T-helper 1 cell treated with Interleukin-12 subunit alpha and Interleukin-12 subunit beta and Interleukin-4 antibody, amounts not matched to agents 30 μg/mL and 1 μg/mL, for 36 hours (primary cell): ENCODE data around the gene GLYATL1.

Experiments used
- H3K27ac Mint-ChIP-seq: one replicate; pipeline ENCODE4 v1.8.0; 2021; ENCODE audit warnings: mild to moderate bottlenecking, mixed read lengths
- H3K27me3 Mint-ChIP-seq: one replicate; pipeline ENCODE4 v1.8.0; 2021; ENCODE audit warnings: low read depth, mixed read lengths
- H3K36me3 Mint-ChIP-seq: one replicate; pipeline ENCODE4 v1.8.0; 2021; ENCODE audit warnings: low read depth, mixed read lengths
- H3K4me1 Mint-ChIP-seq: one replicate; pipeline ENCODE4 v1.8.0; 2021; ENCODE audit warnings: low read depth, mixed read lengths
- H3K4me3 Mint-ChIP-seq: one replicate; pipeline ENCODE4 v1.8.0; 2021; ENCODE audit warnings: mild to moderate bottlenecking, moderate library complexity, mixed read lengths
- H3K9me3 Mint-ChIP-seq: one replicate; pipeline ENCODE4 v1.8.0; 2021; ENCODE audit warnings: mixed read lengths

The GLYATL1 gene, protein sequence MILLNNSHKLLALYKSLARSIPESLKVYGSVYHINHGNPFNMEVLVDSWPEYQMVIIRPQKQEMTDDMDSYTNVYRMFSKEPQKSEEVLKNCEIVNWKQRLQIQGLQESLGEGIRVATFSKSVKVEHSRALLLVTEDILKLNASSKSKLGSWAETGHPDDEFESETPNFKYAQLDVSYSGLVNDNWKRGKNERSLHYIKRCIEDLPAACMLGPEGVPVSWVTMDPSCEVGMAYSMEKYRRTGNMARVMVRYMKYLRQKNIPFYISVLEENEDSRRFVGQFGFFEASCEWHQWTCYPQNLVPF

DNA sequence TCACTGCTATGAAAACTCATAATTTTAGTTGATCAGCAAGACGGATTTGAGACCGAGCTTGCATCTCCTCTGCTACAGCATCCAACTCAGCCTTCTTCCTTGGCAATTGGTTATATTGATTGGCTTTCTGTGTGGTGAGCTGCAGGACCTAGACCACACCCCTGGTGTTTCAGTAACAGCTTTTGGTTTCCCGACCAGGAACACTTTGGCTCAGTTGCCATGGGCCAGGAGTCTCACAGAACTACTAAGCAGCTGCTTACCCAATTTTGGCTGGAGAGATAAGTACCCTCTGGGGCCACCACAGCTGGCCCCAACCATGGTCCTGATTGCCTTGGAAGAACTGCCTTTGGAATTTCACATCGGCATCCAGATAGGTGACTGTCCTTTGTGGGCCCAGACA is at the start of gene GLYATL1:
Gene GLYATL1 (plus strand): TSS at position 212 of the 400 bp plus-strand sequence. CDS start 7,600 bp downstream, outside the sequence.
- Mint-ChIP-seq H3K27ac (no peak within 1 kb of the TSS), H3K9me3 (no peaks in the 10 kb centered on the region), H3K4me1 (no peaks in the 10 kb centered on the region), H3K4me3 (no peak within 1 kb of the TSS), H3K36me3 (no peaks in the 10 kb centered on the region), H3K27me3 (peaks cover 4% of the 10 kb centered on the region)

DNA sequence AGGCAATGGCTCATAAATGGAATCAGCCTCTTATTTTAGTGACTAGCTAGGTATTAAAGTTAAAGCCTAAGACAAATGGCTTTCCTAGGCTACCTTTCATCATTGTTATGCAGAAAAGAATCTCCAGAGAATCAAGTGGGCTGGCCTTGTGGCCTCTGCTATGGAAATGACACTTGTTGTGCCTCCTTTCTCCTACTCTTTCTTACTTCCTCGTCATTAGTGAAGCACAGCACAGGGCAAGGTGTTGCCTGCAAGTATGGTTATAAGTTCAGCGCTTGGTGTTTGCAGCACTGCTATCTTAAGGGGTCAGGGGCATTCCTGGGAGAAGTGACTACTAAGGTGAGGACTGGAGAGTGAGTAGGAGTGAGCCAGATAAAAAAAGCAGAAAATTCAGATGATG is 45.4 kb upstream of the GLYATL1 start:
- H3K27me3 Mint-ChIP-seq = no peaks in the 10 kb centered on the region
- no peaks in the 10 kb centered on the region for H3K9me3 Mint-ChIP-seq
- no peaks in the 10 kb centered on the region for H3K4me1 Mint-ChIP-seq
- no peaks in the 10 kb centered on the region for H3K36me3 Mint-ChIP-seq
- no peak overlapping the region for H3K4me3 Mint-ChIP-seq
- no peak overlapping the region for H3K27ac Mint-ChIP-seq

DNA sequence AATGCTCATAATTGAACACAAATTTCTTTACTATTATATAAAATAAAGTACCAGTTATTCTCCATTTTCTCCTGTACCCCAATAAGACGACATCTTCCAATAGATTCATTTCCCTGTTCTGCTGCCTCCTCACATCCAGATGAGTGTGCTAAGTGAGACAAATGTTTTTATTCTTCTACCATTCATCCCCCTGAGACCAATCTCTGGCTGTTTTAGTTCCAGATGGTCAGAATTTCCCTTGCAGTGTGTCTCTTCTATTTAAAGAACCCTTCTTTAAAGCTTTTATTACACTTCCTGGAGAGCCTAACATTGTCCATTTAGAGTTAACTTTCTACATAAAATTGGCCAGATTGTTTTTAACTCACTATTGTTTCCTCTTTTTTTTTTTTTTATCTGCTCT is 41.2 kb upstream of the GLYATL1 start:
- no peaks in the 10 kb centered on the region for H3K36me3 Mint-ChIP-seq
- peaks cover 16% of the 10 kb centered on the region for H3K27me3 Mint-ChIP-seq
- no peak overlapping the region for H3K27ac Mint-ChIP-seq
- no peaks in the 10 kb centered on the region for H3K4me1 Mint-ChIP-seq
- no peaks in the 10 kb centered on the region for H3K9me3 Mint-ChIP-seq
- H3K4me3 Mint-ChIP-seq = no peak overlapping the region

DNA sequence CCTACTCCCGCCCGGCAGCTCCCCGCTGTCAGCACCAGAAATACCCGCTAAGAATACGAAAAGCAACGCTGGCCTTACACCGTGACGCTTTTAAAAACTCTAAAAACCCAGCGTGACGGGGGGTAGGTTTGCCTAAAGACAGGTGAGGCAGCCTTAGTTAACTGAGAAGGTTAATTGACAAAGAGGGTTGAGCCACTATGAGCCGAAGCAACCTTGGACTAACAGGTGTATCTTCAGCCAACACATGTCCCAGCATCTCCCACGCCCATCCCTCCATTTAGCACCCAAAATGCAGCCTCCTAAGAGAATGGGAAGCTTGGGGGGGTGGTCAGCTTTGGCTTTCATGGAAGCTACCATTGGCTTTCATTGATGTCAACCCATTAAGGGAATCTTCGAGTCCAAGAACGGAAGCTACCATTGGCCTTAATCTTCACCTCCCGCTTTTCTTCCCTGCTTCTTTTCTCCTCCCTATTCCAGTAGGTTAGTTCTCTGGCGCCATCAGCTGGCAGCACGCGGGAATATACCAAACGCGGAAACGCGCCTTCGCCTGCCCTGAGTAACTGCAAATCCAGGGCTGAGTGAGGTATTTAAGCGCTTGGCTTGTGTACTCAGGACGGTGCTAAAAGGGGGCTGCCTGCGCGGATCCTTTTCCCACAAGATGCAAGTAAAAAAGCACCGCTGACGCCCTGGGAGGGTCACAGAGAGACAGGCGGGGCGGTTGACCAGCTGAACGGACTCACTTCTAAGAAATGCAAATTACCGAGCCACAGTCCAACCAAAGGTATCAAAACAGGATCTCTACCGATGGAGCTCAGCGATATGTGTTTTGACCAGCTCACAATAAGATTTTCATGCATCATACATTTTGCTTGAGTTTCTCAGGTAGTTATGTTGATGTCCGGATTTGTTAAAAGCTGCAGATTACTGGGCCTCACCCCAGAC is 38.5 kb upstream of the GLYATL1 start:
- no peaks in the 10 kb centered on the region for H3K9me3 Mint-ChIP-seq
- H3K4me3 Mint-ChIP-seq = no peak overlapping the region
- H3K27me3 Mint-ChIP-seq = peaks cover 42% of the 10 kb centered on the region
- no peak overlapping the region for H3K27ac Mint-ChIP-seq
- no peaks in the 10 kb centered on the region for H3K4me1 Mint-ChIP-seq
- H3K36me3 Mint-ChIP-seq = no peaks in the 10 kb centered on the region

DNA sequence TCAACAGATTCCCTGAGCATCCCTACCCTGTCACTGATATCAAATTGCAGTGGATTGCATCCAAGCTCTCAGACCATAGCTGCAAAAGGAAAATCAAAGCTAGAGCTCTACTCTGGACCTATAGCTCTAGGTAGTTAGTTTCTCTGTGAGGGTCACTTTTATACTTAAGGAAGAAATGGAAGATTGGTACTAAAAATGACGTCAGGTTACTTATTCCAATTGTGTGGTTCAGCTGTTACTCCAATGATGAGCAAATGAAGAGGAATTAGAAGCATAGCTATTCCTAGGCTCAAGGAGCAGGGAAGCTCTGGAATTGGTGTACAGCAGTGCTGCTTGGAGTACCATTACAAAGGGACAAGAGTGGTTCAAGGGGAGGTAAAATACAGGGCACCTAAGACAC is 36.4 kb upstream of the GLYATL1 start:
- Mint-ChIP-seq H3K27ac (no peak overlapping the region), H3K4me3 (no peak overlapping the region), H3K27me3 (peaks cover 63% of the 10 kb centered on the region), H3K36me3 (no peaks in the 10 kb centered on the region), H3K9me3 (no peaks in the 10 kb centered on the region), H3K4me1 (no peaks in the 10 kb centered on the region)

DNA sequence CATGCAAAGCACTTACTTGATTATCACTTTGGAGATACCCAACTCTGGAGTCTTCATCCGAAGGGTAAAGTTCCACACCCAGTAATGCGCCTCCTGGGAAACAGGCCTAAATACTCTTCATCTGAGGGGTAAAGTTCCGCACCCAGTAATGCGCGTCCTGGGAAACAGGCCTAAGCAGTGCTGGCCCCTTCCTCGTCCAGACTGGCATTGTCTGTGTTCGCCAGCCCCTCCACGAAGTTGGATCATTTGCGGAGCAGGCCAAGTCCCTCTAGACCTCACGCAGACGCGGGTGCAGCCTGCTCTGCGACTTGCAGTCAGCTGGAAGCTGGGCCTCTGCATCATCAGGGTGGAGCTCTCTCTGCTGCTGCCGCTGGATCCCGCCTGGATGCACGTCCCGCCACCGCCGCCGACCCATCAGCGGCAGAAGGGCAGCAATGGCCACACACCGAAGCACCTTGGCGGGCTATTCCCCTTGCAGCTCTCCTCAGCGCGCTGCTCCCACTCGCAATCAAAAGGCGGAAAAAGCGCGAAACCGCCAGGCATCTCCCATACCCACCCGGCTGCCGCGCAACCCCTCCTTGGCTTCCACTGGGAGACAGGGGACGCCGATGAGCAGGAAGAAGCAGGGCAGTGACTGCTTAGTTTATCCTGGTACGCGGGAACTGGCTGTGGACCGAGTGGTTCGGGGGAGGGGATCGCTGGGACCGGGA is 34.1 kb upstream of the GLYATL1 start:
- peaks cover 67% of the 10 kb centered on the region for H3K27me3 Mint-ChIP-seq
- no peaks in the 10 kb centered on the region for H3K4me1 Mint-ChIP-seq
- H3K4me3 Mint-ChIP-seq = no peak overlapping the region
- H3K9me3 Mint-ChIP-seq = no peaks in the 10 kb centered on the region
- H3K36me3 Mint-ChIP-seq = no peaks in the 10 kb centered on the region
- no peak overlapping the region for H3K27ac Mint-ChIP-seq

DNA sequence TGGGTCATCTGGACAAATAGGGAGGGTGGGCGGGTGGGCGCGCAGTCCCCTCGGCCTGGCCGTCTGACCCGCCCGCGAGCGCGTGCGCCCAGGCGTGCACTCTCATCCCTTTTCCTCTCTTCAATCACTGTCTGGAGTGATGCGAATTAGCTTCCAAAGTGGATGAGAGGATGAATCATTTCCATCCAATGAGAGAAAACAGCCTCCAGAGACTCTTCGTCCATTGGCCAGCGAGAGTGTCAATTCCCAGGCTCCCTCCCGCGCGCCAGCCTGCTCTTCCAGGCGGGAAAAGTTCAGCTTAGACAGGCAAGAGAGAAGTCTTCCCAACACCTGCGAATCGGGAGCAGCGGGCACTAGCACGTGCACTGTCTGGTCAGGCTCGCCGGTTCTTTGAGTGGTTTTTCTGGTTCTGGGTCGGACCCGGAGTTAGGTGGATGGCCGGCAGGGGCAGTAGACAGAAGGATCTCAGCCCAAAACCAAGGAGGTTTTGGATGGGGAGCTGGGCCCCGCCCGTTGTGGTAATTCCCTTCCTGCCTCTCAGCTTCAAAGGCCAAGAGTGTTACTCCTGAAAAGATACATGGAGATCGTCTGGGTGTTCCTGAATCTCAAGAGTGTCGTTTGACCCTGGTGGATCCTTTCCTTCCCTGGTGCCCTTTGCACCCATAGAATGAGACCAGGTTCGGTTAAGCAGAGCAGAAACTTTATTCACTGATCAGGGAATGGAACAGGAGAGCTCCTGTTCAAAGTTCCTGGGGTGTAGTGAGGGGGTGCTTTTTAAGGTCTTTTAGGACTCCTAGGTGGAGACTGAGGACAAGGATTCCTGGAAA is 33.4 kb upstream of the GLYATL1 start:
- Mint-ChIP-seq H3K4me1 (no peaks in the 10 kb centered on the region), H3K36me3 (no peaks in the 10 kb centered on the region), H3K27me3 (peaks cover 67% of the 10 kb centered on the region), H3K9me3 (no peaks in the 10 kb centered on the region), H3K4me3 (no peak overlapping the region), H3K27ac (no peak overlapping the region)

DNA sequence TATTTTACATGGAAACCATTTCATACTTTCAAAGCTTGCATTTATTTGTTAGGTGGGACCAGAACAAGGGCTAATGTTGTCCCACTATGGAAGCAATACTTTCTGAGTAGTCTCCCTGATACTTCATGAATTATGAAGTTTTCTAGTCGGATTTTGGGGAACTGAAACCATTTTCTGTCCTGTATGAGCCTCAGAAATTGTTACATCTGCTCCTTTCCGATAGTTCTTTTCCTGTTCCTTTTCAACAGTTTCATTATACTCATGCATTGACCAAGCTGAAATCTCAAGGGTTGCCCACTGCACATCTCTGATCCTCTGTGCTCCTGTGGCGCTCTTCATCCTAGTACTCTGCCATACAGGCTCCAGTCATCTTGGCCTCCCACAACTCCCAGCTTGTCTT is 31.5 kb upstream of the GLYATL1 start:
- no peak overlapping the region for H3K27ac Mint-ChIP-seq
- H3K36me3 Mint-ChIP-seq = no peaks in the 10 kb centered on the region
- H3K9me3 Mint-ChIP-seq = no peaks in the 10 kb centered on the region
- H3K4me1 Mint-ChIP-seq = no peaks in the 10 kb centered on the region
- H3K27me3 Mint-ChIP-seq = peaks cover 61% of the 10 kb centered on the region
- no peak overlapping the region for H3K4me3 Mint-ChIP-seq

DNA sequence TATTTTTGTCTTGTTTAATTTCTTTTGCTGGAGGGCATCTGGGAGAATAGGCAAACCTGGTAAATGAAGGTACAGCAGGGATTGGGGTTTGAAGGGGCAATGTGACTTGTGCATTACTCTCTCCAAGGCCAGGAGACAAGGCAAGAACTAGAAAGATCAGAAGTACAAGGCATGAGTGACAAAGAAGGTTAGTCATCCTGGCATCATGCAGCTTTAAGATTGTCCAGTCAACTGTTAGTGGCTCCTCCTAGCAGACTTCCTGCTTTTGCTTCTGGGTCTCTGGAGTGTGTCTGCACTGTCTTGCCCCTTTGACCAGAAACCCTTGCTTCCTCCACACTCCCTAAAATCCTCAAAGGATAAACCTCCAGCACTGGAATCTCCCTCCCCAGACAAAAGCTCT is 27.2 kb upstream of the GLYATL1 start:
- Mint-ChIP-seq H3K36me3 (no peaks in the 10 kb centered on the region), H3K27me3 (peaks cover 17% of the 10 kb centered on the region), H3K4me1 (no peaks in the 10 kb centered on the region), H3K27ac (no peak overlapping the region), H3K9me3 (peaks cover 2% of the 10 kb centered on the region), H3K4me3 (no peak overlapping the region)

DNA sequence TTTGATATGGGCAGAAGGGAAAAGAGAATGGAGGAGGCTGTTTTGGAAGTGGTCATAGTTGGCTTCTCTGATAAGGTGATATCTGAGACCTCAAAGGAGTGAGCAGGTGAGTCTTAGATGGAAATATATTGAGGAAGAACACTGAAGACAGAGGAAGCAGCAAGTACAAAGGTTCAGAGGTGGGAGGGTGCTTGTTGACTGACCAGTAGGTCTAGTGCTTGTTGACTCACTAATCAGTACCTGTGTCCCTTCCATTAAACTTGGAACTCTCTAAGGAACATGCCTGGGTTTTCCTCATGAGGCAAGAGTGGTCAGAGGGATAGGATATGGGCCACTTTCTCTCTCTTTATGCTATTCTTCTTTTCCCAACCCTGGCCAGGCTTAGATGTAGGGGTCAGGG is 25.6 kb upstream of the GLYATL1 start:
- peaks cover 8% of the 10 kb centered on the region for H3K9me3 Mint-ChIP-seq
- no peaks in the 10 kb centered on the region for H3K4me1 Mint-ChIP-seq
- no peaks in the 10 kb centered on the region for H3K36me3 Mint-ChIP-seq
- no peak overlapping the region for H3K4me3 Mint-ChIP-seq
- H3K27me3 Mint-ChIP-seq = peaks cover 6% of the 10 kb centered on the region
- H3K27ac Mint-ChIP-seq = no peak overlapping the region

DNA sequence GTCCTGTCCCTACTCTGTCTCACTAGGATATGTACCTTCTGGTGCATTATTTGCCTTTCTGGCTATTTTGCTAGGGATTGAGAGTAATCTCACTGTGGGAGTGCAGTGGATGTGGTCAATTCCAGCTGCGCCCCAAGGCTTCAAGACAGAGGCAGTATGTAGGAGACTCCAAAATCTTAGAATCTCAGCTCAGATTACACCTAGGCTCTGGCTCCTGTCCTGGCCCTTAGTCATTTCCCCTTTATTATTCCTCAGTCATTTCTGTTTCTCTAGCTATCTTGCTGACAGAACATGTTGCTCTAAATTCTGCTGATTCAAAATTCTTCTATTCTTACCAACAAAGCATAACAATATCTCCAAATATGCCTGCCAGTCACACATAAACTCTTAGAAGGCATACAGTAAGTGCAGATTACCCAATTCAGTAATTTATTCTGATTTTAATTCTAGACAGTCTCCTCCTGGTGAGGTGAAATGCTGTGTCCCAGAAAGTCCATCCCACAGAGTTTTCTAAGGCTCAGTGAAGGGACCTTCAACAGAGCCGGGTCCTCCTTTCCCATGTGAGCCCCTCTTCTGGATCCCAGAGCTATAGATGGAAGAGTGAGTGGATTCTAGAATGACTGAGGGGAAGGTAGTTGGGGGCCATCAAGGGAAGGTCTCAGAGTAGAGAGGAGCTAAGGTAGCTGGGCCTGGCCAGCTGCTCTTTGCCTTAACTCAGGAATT is 24.3 kb upstream of the GLYATL1 start:
- Mint-ChIP-seq H3K36me3 (no peaks in the 10 kb centered on the region), H3K4me3 (no peak overlapping the region), H3K27ac (no peak overlapping the region), H3K4me1 (no peaks in the 10 kb centered on the region), H3K9me3 (peaks cover 8% of the 10 kb centered on the region), H3K27me3 (peaks cover 6% of the 10 kb centered on the region)

DNA sequence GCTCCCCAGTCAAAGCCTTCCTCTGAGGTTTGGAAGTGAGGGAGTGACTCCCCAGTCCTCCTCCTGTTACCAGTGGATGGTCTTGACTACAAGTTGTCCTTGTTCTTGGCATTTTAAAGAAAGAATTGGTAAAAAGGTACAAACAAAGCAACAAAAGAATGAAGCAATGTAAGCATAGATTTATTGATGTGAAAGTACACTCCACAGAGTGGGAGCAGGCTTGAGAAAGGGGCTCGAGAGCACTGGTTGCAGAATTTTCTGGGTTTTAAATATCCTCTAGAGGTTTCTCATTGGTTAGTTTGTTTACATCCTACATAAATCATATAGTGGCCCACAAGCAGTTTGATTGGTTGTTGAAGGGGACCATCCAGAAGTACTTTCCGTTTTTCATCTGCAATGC is 22.7 kb upstream of the GLYATL1 start:
- no peaks in the 10 kb centered on the region for H3K36me3 Mint-ChIP-seq
- H3K9me3 Mint-ChIP-seq = peaks cover 8% of the 10 kb centered on the region
- H3K4me1 Mint-ChIP-seq = no peaks in the 10 kb centered on the region
- peaks cover 5% of the 10 kb centered on the region for H3K27me3 Mint-ChIP-seq
- H3K27ac Mint-ChIP-seq = no peak overlapping the region
- no peak overlapping the region for H3K4me3 Mint-ChIP-seq

DNA sequence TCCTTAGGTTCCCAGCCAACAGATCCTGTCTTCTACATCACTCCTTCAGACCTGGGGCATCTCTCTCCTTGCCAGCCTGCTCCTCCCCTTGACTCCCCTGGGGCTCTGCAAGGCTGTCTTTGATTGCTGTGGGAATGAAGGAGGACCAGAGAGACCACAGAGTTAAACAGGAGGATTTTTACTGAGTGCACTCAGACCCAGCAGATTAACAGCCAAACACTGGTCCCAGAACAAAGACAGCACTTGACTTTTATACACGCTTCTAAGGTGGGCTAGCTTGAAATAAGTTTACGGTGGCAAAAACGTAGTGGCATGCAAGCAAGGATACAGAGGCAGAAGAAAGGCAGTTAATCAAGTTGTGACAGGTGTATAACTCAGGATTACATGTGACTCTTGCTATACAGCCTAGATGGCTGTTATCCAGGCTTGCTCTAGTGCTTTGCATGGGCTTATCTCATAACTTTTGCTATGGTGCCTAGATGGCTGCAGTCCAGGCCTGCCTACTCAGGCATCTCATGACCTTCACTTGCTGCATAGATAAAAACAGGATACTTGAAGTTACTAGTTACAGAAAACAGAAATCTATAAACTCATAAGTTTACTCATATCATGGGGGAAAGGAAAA is 22.0 kb upstream of the GLYATL1 start:
- H3K9me3 Mint-ChIP-seq = peaks cover 8% of the 10 kb centered on the region
- H3K4me1 Mint-ChIP-seq = no peaks in the 10 kb centered on the region
- H3K4me3 Mint-ChIP-seq = no peak overlapping the region
- H3K36me3 Mint-ChIP-seq = no peaks in the 10 kb centered on the region
- H3K27me3 Mint-ChIP-seq = no peaks in the 10 kb centered on the region
- H3K27ac Mint-ChIP-seq = no peak overlapping the region
